Astrocyte (in vitro differentiated cells and primary cell): Measurements from ENCODE around the gene RAB36. TPM values are rescaled to one million over a fixed set of nuclear protein-coding genes. Genes with fewer than 3 reads are reported as not detected.

Source experiments
- DNase-seq: peaks from one replicate; pipeline ENCODE4 v3.0.0-alpha.2; 2010; ENCODE audit warnings: low read depth
- FAIRE-seq: peaks from 2 replicates; lab custom pipeline; 2011; peaks lifted over from hg19 to GRCh38; lab: Jason Lieb, UNC
- H2AFZ ChIP-seq: 2 replicates; pipeline ENCODE4 v1.6.0; 2012; ENCODE audit warnings: low read depth, low read length, inconsistent platforms
- H3K27ac ChIP-seq: 2 replicates; pipeline ENCODE4 v1.5.1; 2011; ENCODE audit warnings: low read depth, low read length, inconsistent platforms
- H3K27me3 ChIP-seq: 2 replicates; pipeline ENCODE4 v1.6.0; 2011; ENCODE audit warnings: low read length, inconsistent platforms; ENCODE audit not compliant: insufficient read depth
- H3K36me3 ChIP-seq: 2 replicates; pipeline ENCODE4 v1.5.1; 2011; ENCODE audit warnings: low read length, inconsistent platforms; ENCODE audit not compliant: insufficient read depth
- H3K4me1 ChIP-seq: 2 replicates; pipeline ENCODE4 v1.5.1; 2011; ENCODE audit warnings: low read length, inconsistent platforms; ENCODE audit not compliant: insufficient read depth
- H3K4me2 ChIP-seq: 2 replicates; pipeline ENCODE4 v1.6.0; 2012; ENCODE audit warnings: low read length, inconsistent platforms
- H3K4me3 ChIP-seq: 2 replicates; pipeline ENCODE4 v1.5.1; 2011; ENCODE audit warnings: low read depth, mild to moderate bottlenecking, low read length, inconsistent platforms; ENCODE audit not compliant: insufficient read depth
- H3K79me2 ChIP-seq: 2 replicates; pipeline ENCODE4 v1.6.0; 2012; ENCODE audit warnings: mild to moderate bottlenecking, low read length, inconsistent platforms; ENCODE audit not compliant: insufficient read depth
- H3K9ac ChIP-seq: 2 replicates; pipeline ENCODE4 v1.6.0; 2012; ENCODE audit warnings: mild to moderate bottlenecking, low read length, inconsistent platforms
- H3K9me3 ChIP-seq: 2 replicates; pipeline ENCODE4 v1.5.1; 2012; ENCODE audit warnings: low read depth, mild to moderate bottlenecking, low read length, inconsistent platforms; ENCODE audit not compliant: insufficient read depth
- H4K20me1 ChIP-seq: 2 replicates; pipeline ENCODE4 v1.6.0; 2012; ENCODE audit warnings: low read length, inconsistent platforms; ENCODE audit not compliant: insufficient read depth
- H3K27ac Mint-ChIP-seq: one replicate; pipeline ENCODE4 v1.8.0; 2021; ENCODE audit warnings: mild to moderate bottlenecking, mixed read lengths; ENCODE audit not compliant: unreplicated experiment
- H3K27me3 Mint-ChIP-seq: one replicate; pipeline ENCODE4 v1.8.0; 2021; ENCODE audit warnings: low read depth, mixed read lengths; ENCODE audit not compliant: unreplicated experiment
- H3K36me3 Mint-ChIP-seq: one replicate; pipeline ENCODE4 v1.8.0; 2021; ENCODE audit warnings: low read depth, mixed read lengths; ENCODE audit not compliant: unreplicated experiment
- H3K4me1 Mint-ChIP-seq: one replicate; pipeline ENCODE4 v1.8.0; 2021; ENCODE audit warnings: low read depth, mixed read lengths; ENCODE audit not compliant: unreplicated experiment
- H3K4me3 Mint-ChIP-seq: one replicate; pipeline ENCODE4 v1.8.0; 2021; ENCODE audit warnings: mild to moderate bottlenecking, moderate library complexity, mixed read lengths; ENCODE audit not compliant: unreplicated experiment
- H3K9me3 Mint-ChIP-seq: one replicate; pipeline ENCODE4 v1.8.0; 2021; ENCODE audit warnings: mild to moderate bottlenecking, mixed read lengths; ENCODE audit not compliant: unreplicated experiment
- CTCF ChIP-seq: IDR thresholded peaks from 2 replicates; pipeline ENCODE4 v1.5.1; 2011; ENCODE audit warnings: low read depth, mild to moderate bottlenecking, inconsistent platforms, low read length, moderate library complexity; ENCODE audit not compliant: insufficient read depth
- EZH2 ChIP-seq: IDR thresholded peaks from 2 replicates; pipeline ENCODE4 v1.6.1; 2012; ENCODE audit warnings: mild to moderate bottlenecking, low read length, inconsistent platforms; ENCODE audit not compliant: insufficient read depth
- total RNA-seq: library from RNA; stranded (reverse); gene quantifications from 2 replicates; pipeline ENCODE4 v1.2.1, GENCODE V29; 2021

Gene RAB36
- total RNA-seq, 1 donor from 2014 or later: 5.2 TPM

GRCh38 chr22:23155143-23155542, 9.9 kb downstream of the RAB36 start:
- H2AFZ ChIP-seq: no peak overlapping the region
- H3K79me2 ChIP-seq: no peaks in the 10 kb centered on the region
- no peaks in the 10 kb centered on the region for H3K36me3 ChIP-seq
- Mint-ChIP-seq H3K27ac (no peak overlapping the region), H3K27me3 (peaks cover 13% of the 10 kb centered on the region), H3K4me3 (no peak overlapping the region), H3K36me3 (peaks cover 12% of the 10 kb centered on the region), H3K4me1 (peaks cover 2% of the 10 kb centered on the region), H3K9me3 (no peaks in the 10 kb centered on the region)
- H3K27ac ChIP-seq: no peak overlapping the region
- H3K27me3 ChIP-seq: no peaks in the 10 kb centered on the region
- no peak overlapping the region for H3K9ac ChIP-seq
- DNase-seq: no peak
- H3K9me3 ChIP-seq: no peaks in the 10 kb centered on the region
- no peak for FAIRE-seq
- no peaks in the 10 kb centered on the region for H4K20me1 ChIP-seq
- H3K4me2 ChIP-seq: no peak overlapping the region
- no peaks in the 10 kb centered on the region for H3K4me1 ChIP-seq
- no peak overlapping the region for H3K4me3 ChIP-seq
- no peak for TF ChIP-seq CTCF
- TF ChIP-seq EZH2: no peak

GRCh38 chr22:23155831-23156230, 10.6 kb downstream of the RAB36 start:
- H3K27ac Mint-ChIP-seq: no peak overlapping the region
- H3K36me3 Mint-ChIP-seq: peaks cover 10% of the 10 kb centered on the region
- H3K27me3 Mint-ChIP-seq: peaks cover 16% of the 10 kb centered on the region
- Histone ChIP-seq H2AFZ (no peak overlapping the region), H3K27ac (no peak overlapping the region), H3K36me3 (no peaks in the 10 kb centered on the region), H3K9me3 (no peaks in the 10 kb centered on the region), H3K27me3 (no peaks in the 10 kb centered on the region), H3K79me2 (no peaks in the 10 kb centered on the region), H4K20me1 (no peaks in the 10 kb centered on the region), H3K4me3 (no peak overlapping the region), H3K9ac (no peak overlapping the region), H3K4me1 (no peaks in the 10 kb centered on the region), H3K4me2 (no peak overlapping the region)
- DNase-seq (no peak), FAIRE-seq (no peak)
- H3K9me3 Mint-ChIP-seq: no peaks in the 10 kb centered on the region
- H3K4me3 Mint-ChIP-seq: no peak overlapping the region
- TF ChIP-seq CTCF (no peak), EZH2 (no peak)
- H3K4me1 Mint-ChIP-seq: peaks cover 2% of the 10 kb centered on the region

GRCh38 chr22:23156286-23156685, 11.0 kb downstream of the RAB36 start:
- Histone ChIP-seq H3K9ac (no peak overlapping the region), H3K79me2 (no peaks in the 10 kb centered on the region), H3K4me3 (no peak overlapping the region), H3K4me1 (no peaks in the 10 kb centered on the region), H3K27ac (no peak overlapping the region), H3K36me3 (no peaks in the 10 kb centered on the region), H3K27me3 (no peaks in the 10 kb centered on the region), H2AFZ (no peak overlapping the region), H3K4me2 (no peak overlapping the region), H3K9me3 (no peaks in the 10 kb centered on the region), H4K20me1 (no peaks in the 10 kb centered on the region)
- no peak for DNase-seq
- H3K9me3 Mint-ChIP-seq: no peaks in the 10 kb centered on the region
- H3K4me1 Mint-ChIP-seq: peaks cover 2% of the 10 kb centered on the region
- FAIRE-seq: no peak
- H3K27ac Mint-ChIP-seq: no peak overlapping the region
- TF ChIP-seq EZH2 (no peak), CTCF (no peak)
- H3K27me3 Mint-ChIP-seq: peaks cover 16% of the 10 kb centered on the region
- H3K4me3 Mint-ChIP-seq: no peak overlapping the region
- H3K36me3 Mint-ChIP-seq: peaks cover 8% of the 10 kb centered on the region
